Bronchial epithelial cell (primary cell): ENCODE results near the gene GTPBP8. TPM values are rescaled to one million over a fixed set of nuclear protein-coding genes. Genes with fewer than 3 reads are reported as not detected.

Experiments
- DNase-seq: peaks from one replicate; pipeline ENCODE4 v3.0.0-alpha.2; 2010; ENCODE audit warnings: low read depth
- FAIRE-seq: peaks from 2 replicates; lab custom pipeline; 2011; peaks lifted over from hg19 to GRCh38; lab: Jason Lieb, UNC
- H3K27me3 ChIP-seq: 2 replicates; pipeline ENCODE4 v1.5.1; 2011; ENCODE audit warnings: low read length; ENCODE audit not compliant: control insufficient read depth, insufficient read depth
- H3K36me3 ChIP-seq: 2 replicates; pipeline ENCODE4 v1.5.1; 2011; ENCODE audit warnings: low read length; ENCODE audit not compliant: control insufficient read depth, insufficient read depth
- H3K4me3 ChIP-seq: 2 replicates; pipeline ENCODE4 v1.5.1; 2011; ENCODE audit warnings: mild to moderate bottlenecking, low read depth, low read length, control low read depth
- total RNA-seq: library from RNA; depleted of rRNA; stranded (reverse); fragments of >200 nt; gene quantifications from 2 replicates; pipeline ENCODE4 v1.2.1, GENCODE V29; 2014
- TF ChIP-seq, protein P1 (sequence below): IDR thresholded peaks from 2 replicates; pipeline ENCODE4 v1.5.1; 2011; ENCODE audit warnings: mild to moderate bottlenecking, moderate library complexity, low read length, control low read depth, inconsistent platforms; ENCODE audit not compliant: insufficient read depth, severe bottlenecking

GTPBP8 gene
- total RNA-seq, 1 donor from 2014 or later = 18.4 TPM

DNA sequence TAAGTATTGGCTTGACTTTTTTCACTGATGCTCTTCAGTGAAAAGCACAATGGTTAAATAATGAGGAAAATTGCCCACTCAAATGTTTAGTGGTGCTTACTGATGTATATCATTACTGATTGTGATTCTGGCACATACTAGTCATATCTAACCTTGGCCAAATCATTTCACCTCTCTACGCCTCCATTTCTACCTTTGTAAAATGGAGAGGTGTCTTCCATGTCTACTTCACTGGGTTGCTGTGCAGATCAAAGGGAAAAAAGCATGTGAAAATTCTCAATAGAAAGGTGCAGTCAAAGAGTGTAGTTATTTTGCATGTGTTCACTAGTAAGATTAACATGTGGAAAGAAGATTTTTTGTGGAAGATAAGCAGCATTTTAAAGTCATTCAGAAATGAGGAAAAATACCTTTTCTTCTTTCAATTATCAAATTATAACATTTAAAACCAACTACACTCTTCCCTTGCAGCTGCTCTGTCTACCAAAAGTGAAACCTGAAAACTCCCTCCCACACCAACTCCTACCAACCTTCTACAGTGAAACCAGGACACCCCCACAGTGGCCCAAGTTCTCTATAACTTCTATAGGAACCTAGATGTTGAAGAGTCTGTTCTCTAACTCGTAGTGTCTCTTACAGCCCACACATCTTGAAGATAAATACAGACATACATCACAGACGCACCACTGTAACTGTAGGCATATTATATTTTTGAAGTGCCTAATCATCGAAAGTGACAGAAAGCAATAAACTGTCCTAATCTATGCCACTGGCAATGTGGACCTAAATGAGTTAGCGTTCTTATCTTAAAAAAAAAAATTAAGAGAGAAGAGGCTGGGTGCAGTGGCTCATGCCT lies 17.2 kb upstream of the GTPBP8 start:
- Histone ChIP-seq H3K4me3 (no peak overlapping the region), H3K36me3 (no peaks in the 10 kb centered on the region), H3K27me3 (peaks cover under 1% of the 10 kb centered on the region)
- FAIRE-seq (no peak), DNase-seq (no peak)
- TF ChIP-seq, protein P1, sequence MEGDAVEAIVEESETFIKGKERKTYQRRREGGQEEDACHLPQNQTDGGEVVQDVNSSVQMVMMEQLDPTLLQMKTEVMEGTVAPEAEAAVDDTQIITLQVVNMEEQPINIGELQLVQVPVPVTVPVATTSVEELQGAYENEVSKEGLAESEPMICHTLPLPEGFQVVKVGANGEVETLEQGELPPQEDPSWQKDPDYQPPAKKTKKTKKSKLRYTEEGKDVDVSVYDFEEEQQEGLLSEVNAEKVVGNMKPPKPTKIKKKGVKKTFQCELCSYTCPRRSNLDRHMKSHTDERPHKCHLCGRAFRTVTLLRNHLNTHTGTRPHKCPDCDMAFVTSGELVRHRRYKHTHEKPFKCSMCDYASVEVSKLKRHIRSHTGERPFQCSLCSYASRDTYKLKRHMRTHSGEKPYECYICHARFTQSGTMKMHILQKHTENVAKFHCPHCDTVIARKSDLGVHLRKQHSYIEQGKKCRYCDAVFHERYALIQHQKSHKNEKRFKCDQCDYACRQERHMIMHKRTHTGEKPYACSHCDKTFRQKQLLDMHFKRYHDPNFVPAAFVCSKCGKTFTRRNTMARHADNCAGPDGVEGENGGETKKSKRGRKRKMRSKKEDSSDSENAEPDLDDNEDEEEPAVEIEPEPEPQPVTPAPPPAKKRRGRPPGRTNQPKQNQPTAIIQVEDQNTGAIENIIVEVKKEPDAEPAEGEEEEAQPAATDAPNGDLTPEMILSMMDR = no peak

DNA sequence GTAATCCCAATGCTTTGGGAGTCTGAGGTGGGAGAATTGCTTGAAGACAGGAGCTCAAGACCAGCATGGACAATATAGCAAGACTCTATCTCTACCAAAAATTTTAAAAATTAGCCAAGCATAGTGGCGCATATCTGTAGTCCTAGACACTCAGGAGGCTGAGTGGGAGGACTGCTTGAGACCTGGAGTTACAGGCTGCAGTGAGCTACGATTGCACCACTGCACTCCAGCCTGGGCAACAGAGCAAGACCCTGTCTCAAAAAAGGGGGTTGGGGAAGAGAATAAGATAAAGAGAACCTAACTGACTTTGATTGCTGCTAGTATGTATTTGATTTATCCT lies 16.6 kb upstream of the GTPBP8 start:
- H3K27me3 ChIP-seq = no peaks in the 10 kb centered on the region
- FAIRE-seq (no peak), DNase-seq (no peak)
- H3K4me3 ChIP-seq = no peak overlapping the region
- H3K36me3 ChIP-seq = no peaks in the 10 kb centered on the region
- TF ChIP-seq, protein P1 = no peak

DNA sequence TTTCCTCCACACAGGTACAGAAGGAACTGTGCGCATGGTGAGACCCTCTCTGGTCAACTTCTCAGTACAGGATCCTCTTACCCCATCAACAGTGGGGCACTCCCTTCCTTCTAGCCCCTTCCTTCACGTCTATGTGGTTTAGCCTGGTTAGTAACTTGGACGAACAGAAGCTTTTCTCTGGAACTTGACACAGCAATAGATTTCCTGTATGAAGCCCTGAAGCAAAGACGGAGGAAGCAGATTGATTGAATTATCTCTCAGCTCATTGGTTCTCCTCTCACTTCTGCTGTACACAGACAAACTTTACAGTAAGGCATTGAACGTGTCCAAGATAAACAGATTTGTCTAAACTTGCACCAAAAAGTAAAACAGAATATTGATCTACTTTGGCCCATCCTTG lies 15.9 kb upstream of the GTPBP8 start, which contains the start of gene CD200R1:
CD200R1 (minus strand) TSS at position 210 of the 400 bp plus-strand sequence. CDS start 246 bp downstream, outside the sequence.
- H3K36me3 ChIP-seq = no peaks in the 10 kb centered on the region
- H3K4me3 ChIP-seq = no peak within 1 kb of the TSS
- no peak for DNase-seq
- TF ChIP-seq, protein P1 = no peak
- H3K27me3 ChIP-seq = no peaks in the 10 kb centered on the region
- FAIRE-seq = no peak

DNA sequence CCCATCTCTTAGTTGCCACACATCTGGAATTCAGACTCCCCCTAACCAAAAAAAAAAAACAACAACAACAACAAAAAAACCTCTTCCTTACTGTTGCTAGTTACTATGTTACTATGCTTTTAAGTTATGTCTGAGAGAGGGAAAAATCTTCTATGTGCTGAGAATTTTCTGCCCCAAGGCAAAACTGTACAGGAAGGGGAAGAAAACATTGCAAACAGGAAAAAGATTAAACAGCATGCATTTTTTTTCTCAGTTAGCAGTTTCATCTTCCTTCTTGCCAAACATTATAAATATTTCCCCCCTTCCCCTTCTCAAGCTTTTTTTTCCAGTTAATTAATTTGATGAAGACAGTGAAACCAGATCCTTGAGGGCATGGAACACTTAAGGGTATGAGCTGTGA lies 14.8 kb upstream of the GTPBP8 start:
- FAIRE-seq (no peak), DNase-seq (no peak)
- Histone ChIP-seq H3K36me3 (no peaks in the 10 kb centered on the region), H3K4me3 (no peak overlapping the region), H3K27me3 (no peaks in the 10 kb centered on the region)
- TF ChIP-seq, protein P1 = no peak

DNA sequence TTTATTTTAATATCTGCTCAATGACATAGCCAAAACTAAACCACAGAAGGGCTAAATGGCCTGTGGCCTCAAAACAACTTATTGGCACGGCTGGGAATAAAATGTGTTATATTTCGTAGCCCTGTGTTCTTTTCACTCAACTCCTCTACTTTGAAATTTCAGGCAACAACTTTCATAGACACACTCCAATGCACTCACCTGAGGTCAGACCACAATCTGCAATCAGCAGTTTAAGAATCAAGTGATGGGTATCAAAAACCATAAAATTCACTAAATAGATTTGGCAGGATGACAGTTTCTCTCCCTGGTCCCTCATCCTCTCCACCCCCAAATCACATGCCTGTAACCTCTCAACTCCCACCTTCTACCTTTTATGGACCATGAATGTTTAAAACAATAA lies 13.8 kb upstream of the GTPBP8 start:
- H3K27me3 ChIP-seq = no peaks in the 10 kb centered on the region
- TF ChIP-seq, protein P1 = no peak
- no peaks in the 10 kb centered on the region for H3K36me3 ChIP-seq
- DNase-seq (no peak), FAIRE-seq (no peak)
- no peak overlapping the region for H3K4me3 ChIP-seq

DNA sequence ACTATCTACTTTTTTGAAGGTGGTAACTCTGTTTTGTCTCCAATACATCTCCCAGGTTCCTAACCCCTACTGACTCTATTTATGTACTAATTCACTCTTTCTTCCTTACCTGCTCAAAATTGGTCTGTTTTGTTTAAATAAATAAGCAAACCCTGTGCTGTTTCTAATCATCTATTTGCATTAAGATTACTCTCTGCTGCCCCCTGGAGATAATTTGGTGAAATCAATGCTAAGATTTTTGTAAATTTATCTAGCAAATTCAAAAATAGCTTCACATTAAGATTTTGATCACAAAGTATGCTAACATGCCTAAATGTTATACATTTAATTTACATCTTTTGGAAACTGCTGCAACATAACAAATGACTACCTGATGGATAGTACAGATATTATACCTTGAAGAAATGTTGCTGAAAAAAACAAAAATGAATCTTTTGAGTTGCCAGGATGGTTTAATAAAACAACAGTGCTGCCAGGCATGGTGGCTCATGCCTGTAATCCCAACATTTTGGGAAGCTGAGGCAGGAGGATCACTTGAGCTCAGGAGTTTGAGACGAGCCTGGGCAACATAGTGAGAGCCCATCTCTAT lies 11.4 kb upstream of the GTPBP8 start:
- peak; percentile 37 for DNase-seq
- Histone ChIP-seq H3K27me3 (no peaks in the 10 kb centered on the region), H3K4me3 (no peak overlapping the region), H3K36me3 (no peaks in the 10 kb centered on the region)
- no peak for FAIRE-seq
- TF ChIP-seq, protein P1 = peak; percentile 29
